Measurements from ENCODE around the gene CSF1R.

Gene CSF1R

GRCh38 chr5:150124596-150124995 is 38.2 kb upstream of the CSF1R start:
- CTCF ChIA-PET = interaction anchor here (1.4 kb wide), 1 partner anchor 225 kb away, joined by 4 read pairs; no protein-coding TSS in a partner anchor
- no peak for DNase-seq
- Mint-ChIP-seq H3K27ac (no peak overlapping the region), H3K9me3 (no peaks in the 10 kb centered on the region), H3K4me3 (no peak overlapping the region), H3K4me1 (peaks cover 5% of the 10 kb centered on the region), H3K36me3 (no peaks in the 10 kb centered on the region), H3K27me3 (no peaks in the 10 kb centered on the region)

- CTCF ChIA-PET = interaction anchor here (1.2 to 1.8 kb wide), 3 partner anchors 12 to 226 kb away, joined by 3 to 5 read pairs (median 4); no protein-coding TSS in a partner anchor
- H3K4me3 Mint-ChIP-seq = no peak overlapping the region
- H3K36me3 Mint-ChIP-seq = no peaks in the 10 kb centered on the region
- H3K9me3 Mint-ChIP-seq = no peaks in the 10 kb centered on the region
- no peak for DNase-seq
- H3K4me1 Mint-ChIP-seq = peaks cover 5% of the 10 kb centered on the region
- H3K27ac Mint-ChIP-seq = no peak overlapping the region
- no peaks in the 10 kb centered on the region for H3K27me3 Mint-ChIP-seq
Measured at GRCh38 chr5:150124111-150124557, 37.8 kb upstream of the CSF1R start.

GRCh38 chr5:150123542-150123941 is 37.2 kb upstream of the CSF1R start:
- no peaks in the 10 kb centered on the region for H3K27me3 Mint-ChIP-seq
- no peaks in the 10 kb centered on the region for H3K9me3 Mint-ChIP-seq
- H3K4me3 Mint-ChIP-seq = no peak overlapping the region
- no peak for DNase-seq
- no peaks in the 10 kb centered on the region for H3K36me3 Mint-ChIP-seq
- no peak overlapping the region for H3K27ac Mint-ChIP-seq
- peaks cover 5% of the 10 kb centered on the region for H3K4me1 Mint-ChIP-seq
- CTCF ChIA-PET = interaction anchor here (1.2 to 1.8 kb wide), 3 partner anchors 12 to 290 kb away, joined by 3 to 8 read pairs (median 5); no protein-coding TSS in a partner anchor

DNA sequence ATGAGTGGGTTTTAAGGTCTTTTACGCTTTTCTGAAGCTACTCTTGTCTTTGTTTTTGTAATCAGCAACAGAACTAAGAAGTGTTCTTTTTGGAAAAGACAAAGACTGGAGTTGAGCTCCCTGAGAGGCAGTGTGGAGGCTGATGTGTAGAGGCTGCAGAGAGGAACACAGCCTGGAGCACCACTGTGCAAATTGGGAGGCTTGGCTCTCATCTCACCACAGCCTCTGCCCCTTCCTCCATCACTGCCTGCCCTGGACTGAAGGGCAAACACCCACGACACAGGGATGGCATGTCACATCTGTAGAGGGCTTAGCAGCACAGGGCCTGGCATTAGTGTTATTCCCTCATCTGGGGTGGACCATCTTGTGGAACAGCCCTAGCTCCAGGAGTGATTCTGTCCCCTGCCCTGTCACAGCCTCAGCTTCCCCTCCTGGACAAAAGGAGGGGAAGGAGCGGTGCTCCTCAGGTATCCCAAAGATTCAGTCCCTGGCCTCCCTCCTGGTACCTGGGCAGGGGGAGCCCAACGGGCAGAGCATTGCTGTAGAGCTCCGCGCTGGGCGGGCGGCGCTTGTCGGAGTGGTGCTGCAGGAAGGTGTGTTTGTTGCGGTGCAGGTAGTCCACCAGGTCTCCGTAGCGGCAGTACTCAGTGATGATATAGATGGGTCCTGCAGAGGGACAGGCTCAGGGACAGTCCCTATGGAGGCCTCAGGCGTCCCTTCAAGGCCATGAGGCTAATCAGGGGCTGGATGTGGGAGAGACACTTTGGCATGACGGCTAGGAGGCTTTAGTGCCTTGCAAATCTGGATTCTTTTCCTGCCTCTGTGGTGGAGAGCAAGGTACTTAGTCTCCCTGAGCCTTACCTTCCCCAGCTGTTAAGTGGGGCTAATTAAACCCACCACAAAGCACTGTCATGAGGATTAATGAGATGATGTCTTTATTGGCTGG is 36.5 kb upstream of the CSF1R start:
- peaks cover 5% of the 10 kb centered on the region for H3K4me1 Mint-ChIP-seq
- H3K9me3 Mint-ChIP-seq = no peaks in the 10 kb centered on the region
- H3K36me3 Mint-ChIP-seq = no peaks in the 10 kb centered on the region
- CTCF ChIA-PET = interaction anchor here (0.6 to 1.8 kb wide), 15 partner anchors 11 to 396 kb away, joined by 3 to 8 read pairs (median 3); no protein-coding TSS in a partner anchor
- H3K4me3 Mint-ChIP-seq = no peak overlapping the region
- DNase-seq = no peak
- no peaks in the 10 kb centered on the region for H3K27me3 Mint-ChIP-seq
- H3K27ac Mint-ChIP-seq = no peak overlapping the region

DNA sequence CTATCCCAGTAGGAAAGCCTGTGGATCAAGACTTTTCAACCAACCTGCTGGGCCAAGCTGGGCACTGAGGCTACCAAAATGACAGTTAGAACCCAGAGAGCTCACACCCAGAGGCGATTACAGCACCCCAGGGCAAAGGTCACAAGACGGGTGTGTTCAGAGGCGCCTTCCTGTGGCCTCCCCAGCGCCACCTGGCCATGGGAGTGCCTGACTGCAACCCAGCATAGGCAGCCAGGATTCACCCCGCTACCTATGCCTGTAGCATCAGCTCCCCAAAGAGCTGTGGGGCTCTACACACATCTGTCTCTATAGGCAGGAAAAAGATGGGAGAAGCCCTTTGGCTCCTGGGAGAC is 35.8 kb upstream of the CSF1R start:
- H3K4me3 Mint-ChIP-seq = no peak overlapping the region

DNA sequence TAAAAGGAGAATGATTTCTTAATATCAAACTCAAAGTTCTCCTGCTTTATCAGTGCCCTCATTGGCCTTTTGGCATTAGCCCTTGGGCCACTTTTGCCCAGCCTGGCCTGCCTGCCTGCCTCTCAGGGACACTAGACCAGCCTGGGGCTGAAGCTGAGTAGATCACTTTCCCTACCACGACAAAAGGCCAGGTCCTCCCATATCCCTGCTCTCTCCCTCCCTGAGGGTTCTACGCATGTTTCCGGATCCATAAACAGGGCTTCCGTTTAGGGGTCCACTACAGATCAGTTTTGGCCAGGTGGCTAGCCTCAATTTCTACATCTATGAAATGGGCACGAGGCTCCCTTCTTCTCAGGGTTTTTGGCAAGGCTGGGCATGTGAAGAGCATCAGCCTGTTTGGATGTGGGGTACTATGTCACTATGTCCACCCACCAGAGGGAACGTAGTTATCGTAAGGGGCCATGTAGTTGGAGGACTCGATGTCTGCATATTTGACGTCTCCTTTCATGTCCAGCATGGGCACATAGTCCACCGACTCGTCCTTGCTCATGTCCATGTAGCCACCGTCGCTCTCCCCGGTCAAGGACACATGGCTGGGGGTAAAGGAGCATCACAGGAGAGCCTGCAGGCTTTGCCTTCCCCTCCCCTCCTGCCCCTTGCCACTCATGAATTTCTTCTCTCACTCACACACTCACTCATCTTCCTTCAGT is 35.2 kb upstream of the CSF1R start:
- peaks cover 5% of the 10 kb centered on the region for H3K4me1 Mint-ChIP-seq
- CTCF ChIA-PET = interaction anchor here (0.7 to 1.8 kb wide), 11 partner anchors 8 to 288 kb away, joined by 3 to 8 read pairs (median 3); no protein-coding TSS in a partner anchor
- no peaks in the 10 kb centered on the region for H3K9me3 Mint-ChIP-seq
- H3K4me3 Mint-ChIP-seq = no peak overlapping the region
- H3K36me3 Mint-ChIP-seq = no peaks in the 10 kb centered on the region
- no peak overlapping the region for H3K27ac Mint-ChIP-seq
- H3K27me3 Mint-ChIP-seq = no peaks in the 10 kb centered on the region
- DNase-seq = no peak

More for the DNA sequence above, 35.8 kb upstream of the CSF1R start:
- CTCF ChIA-PET = interaction anchor here (0.6 to 1.8 kb wide), 15 partner anchors 10 to 397 kb away, joined by 3 to 8 read pairs (median 3); no protein-coding TSS in a partner anchor
- no peaks in the 10 kb centered on the region for H3K9me3 Mint-ChIP-seq
- no peaks in the 10 kb centered on the region for H3K36me3 Mint-ChIP-seq
- H3K27ac Mint-ChIP-seq = no peak overlapping the region
- H3K27me3 Mint-ChIP-seq = no peaks in the 10 kb centered on the region
- DNase-seq = peak; percentile 57
- H3K4me1 Mint-ChIP-seq = peaks cover 5% of the 10 kb centered on the region

DNA sequence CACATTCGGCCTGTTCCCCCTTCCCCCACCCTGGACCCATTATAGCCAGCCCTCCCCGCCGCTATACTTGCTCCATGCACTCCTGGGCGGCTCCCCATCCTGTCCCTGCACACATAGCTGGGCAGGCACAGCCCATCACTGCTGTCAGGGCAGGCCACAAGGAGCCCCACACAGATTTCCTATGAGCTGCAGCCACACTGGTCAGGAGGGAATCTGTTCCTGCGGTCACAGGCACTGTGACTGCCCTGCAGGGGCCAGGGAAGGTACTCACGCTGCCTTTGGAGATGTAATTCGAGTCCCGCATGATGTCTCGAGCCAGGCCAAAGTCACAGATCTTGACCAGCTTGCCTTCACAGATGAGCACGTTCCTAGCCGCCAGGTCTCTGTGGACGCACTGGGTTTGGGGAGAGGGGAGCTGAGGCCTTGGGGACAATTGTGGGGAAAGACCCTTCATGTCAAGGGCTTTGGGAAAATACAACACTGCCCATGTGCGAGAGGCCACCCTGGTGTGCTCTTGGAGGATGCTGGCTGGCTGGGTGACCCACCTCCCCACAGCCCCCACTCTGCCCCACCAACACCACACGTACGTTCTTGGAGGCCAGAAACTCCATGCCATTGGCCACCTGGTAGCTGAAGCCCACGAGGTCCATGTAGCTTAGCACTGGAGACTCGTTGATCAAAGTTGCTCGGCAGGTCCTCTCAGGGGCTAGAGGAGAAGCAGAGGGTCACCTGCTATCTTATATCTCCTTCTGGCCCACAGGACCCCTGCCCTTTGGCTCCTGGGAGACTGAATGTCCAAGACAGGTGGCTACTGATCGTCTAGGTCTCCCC is 34.5 kb upstream of the CSF1R start:
- Mint-ChIP-seq H3K4me3 (no peak overlapping the region), H3K27ac (no peak overlapping the region), H3K9me3 (no peaks in the 10 kb centered on the region), H3K4me1 (peaks cover 5% of the 10 kb centered on the region), H3K36me3 (no peaks in the 10 kb centered on the region), H3K27me3 (no peaks in the 10 kb centered on the region)
- DNase-seq = no peak
- CTCF ChIA-PET = interaction anchor here (1.0 kb wide), 1 partner anchor 9 kb away, joined by 3 read pairs; no protein-coding TSS in a partner anchor

- Mint-ChIP-seq H3K27me3 (no peaks in the 10 kb centered on the region), H3K27ac (no peak overlapping the region), H3K4me3 (no peak overlapping the region), H3K36me3 (no peaks in the 10 kb centered on the region), H3K9me3 (no peaks in the 10 kb centered on the region), H3K4me1 (peaks cover 5% of the 10 kb centered on the region)
- CTCF ChIA-PET = interaction anchor here (1.4 kb wide), 1 partner anchor 11 kb away, joined by 4 read pairs; no protein-coding TSS in a partner anchor
- DNase-seq = no peak
Measured at GRCh38 chr5:150120062-150120441, 33.7 kb upstream of the CSF1R start.

DNA sequence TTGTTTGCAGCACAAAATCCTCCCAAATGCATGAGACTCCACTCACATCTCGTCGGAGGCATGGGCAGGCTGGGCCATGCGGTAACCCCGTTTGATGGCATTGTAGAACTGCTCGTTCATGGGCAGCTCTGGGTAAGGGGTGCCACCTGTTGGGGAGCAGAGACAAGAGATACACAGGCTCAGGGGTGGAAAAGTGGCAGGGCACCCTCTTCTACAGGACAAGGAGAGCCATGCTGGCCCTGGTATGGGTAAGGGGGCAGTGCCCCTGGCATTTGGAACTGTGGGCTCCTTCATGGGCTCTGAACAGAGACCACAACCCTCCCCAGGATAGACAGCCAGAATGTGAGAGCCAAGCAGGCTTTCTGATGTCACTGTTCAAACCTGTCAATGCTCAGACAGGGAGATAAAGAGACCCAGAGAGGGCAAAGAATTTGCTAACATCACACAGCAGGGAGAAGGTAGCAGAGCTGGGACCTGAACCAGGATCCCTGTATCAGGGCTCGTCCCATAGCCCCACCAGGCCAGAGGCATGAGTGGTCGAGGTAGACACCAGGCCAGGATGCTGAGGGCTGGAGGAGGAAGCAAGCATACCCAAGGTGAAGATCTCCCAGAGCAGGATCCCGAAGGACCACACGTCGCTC is 33.2 kb upstream of the CSF1R start:
- H3K36me3 Mint-ChIP-seq = no peaks in the 10 kb centered on the region

DNA sequence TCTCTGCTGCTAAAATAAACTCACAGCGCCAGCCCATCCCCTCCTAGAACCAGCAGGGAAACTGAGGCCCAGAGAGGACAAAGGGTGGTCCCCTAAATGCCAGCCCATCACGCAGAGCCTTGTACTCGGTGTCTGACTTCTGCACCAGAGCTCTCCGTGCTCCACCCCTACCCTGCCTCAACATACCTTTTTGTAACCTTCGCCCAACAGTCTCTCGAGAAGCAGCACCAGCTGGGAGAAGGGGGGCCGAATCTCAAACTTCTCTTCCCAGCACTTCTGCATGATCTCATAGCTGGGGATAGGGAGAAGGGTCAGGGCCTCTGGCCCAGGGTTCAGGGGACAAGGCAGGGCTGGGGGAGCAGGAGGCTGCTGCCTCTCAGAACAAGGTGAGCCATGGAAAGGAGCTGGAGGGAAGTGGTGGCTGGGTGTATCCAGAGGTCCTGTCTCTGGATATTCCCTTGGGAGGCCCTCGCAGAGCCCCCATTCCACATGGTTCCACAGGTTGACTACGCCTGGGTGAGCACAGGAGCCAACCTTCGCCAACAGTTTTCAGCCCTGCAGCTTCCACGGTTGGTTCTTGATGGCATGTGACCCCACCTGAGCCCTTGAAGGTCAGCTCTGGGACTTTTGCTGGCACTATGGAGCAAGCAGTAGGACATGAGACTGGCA is 32.3 kb upstream of the CSF1R start:
- Mint-ChIP-seq H3K4me1 (peaks cover 5% of the 10 kb centered on the region), H3K36me3 (no peaks in the 10 kb centered on the region), H3K27me3 (peaks cover under 1% of the 10 kb centered on the region), H3K27ac (no peak overlapping the region), H3K4me3 (no peak overlapping the region), H3K9me3 (no peaks in the 10 kb centered on the region)
- CTCF ChIA-PET = interaction anchor here (0.7 to 1.4 kb wide), 5 partner anchors 10 to 74 kb away, joined by 3 to 4 read pairs (median 4); no protein-coding TSS in a partner anchor
- DNase-seq = peak; percentile 8

More for the DNA sequence above, 33.2 kb upstream of the CSF1R start:
- peaks cover 5% of the 10 kb centered on the region for H3K4me1 Mint-ChIP-seq
- H3K9me3 Mint-ChIP-seq = no peaks in the 10 kb centered on the region
- H3K27me3 Mint-ChIP-seq = no peaks in the 10 kb centered on the region
- no peak overlapping the region for H3K27ac Mint-ChIP-seq
- CTCF ChIA-PET = interaction anchor here (0.7 to 1.4 kb wide), 4 partner anchors 11 to 75 kb away, joined by 3 to 4 read pairs (median 4); no protein-coding TSS in a partner anchor
- no peak overlapping the region for H3K4me3 Mint-ChIP-seq
- DNase-seq = peak; percentile 21

DNA sequence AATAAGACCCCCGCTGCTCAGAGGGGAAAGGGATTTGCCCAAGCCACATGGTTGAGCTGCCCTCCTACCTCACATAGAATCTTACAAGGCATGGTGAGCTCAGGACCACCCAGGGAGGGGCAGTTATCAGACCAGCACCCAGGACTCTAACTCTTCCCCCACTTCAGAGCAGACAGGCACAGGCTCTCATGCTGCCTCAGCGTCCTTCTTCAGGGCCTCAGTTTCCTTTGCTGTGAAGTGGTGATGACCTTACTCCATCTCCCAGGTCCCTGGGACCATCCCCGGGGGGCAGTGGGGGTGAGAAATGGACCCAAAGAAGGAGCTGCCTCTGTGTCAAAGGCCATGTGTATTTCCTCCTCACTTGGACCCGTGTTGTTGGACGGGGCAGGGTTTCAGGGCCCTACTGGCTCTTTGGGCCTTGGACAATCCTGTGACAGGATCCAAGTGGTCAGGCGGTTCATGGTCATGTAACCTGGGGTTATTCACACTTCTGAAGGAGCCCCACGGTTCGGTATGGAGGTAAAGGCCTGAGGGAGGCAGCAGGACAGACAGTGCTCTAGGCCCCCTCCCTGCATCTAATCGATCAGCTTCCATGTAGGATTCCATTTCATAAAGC is 31.7 kb upstream of the CSF1R start:
- Mint-ChIP-seq H3K27ac (no peak overlapping the region), H3K4me1 (peaks cover 5% of the 10 kb centered on the region), H3K27me3 (peaks cover 7% of the 10 kb centered on the region), H3K36me3 (no peaks in the 10 kb centered on the region), H3K9me3 (no peaks in the 10 kb centered on the region), H3K4me3 (no peak overlapping the region)
- peak; percentile 12 for DNase-seq
- CTCF ChIA-PET = interaction anchor here (0.9 kb wide), 1 partner anchor 9 kb away, joined by 4 read pairs; no protein-coding TSS in a partner anchor

GRCh38 chr5:150116667-150117400 is 30.5 kb upstream of the CSF1R start:
- CTCF ChIA-PET = no interaction called here
- no peaks in the 10 kb centered on the region for H3K36me3 Mint-ChIP-seq
- no peaks in the 10 kb centered on the region for H3K9me3 Mint-ChIP-seq
- H3K4me3 Mint-ChIP-seq = no peak overlapping the region
- H3K27ac Mint-ChIP-seq = no peak overlapping the region
- H3K27me3 Mint-ChIP-seq = peaks cover 12% of the 10 kb centered on the region
- DNase-seq = peak; percentile 15
- H3K4me1 Mint-ChIP-seq = peaks cover under 1% of the 10 kb centered on the region

Data from activated naive CD4-positive, alpha-beta T cell treated with anti-CD3 and anti-CD28 coated beads, Interleukin-2, amount 10 ng/mL, durations not matched to agents 7 days and 5 days (primary cell).